Cardiac fibroblast (primary cell): ENCODE data around the gene SMC2.

Experiments used
- DNase-seq, 2 donors: peaks; one replicate each; pipeline versions ENCODE4 v3.0.0 to v3.0.0-alpha.2; 2010; ENCODE audit warnings: low read depth in 2 of 2
- H3K4me3 ChIP-seq, 2 donors: replicated peaks in 1 of 2; 1 replicate in 1 of 2; 2 replicates in 1 of 2; pipeline ENCODE4 v1.5.1; 2011; ENCODE audit warnings: low read depth in 2 of 2, low read length in 2 of 2, mild to moderate bottlenecking in 2 of 2, moderate library complexity in 1 of 2
- CTCF ChIP-seq: IDR thresholded peaks from one replicate; pipeline ENCODE4 v1.5.1; 2011; ENCODE audit warnings: low read depth, mild to moderate bottlenecking, low read length, inconsistent platforms

Gene SMC2

GRCh38 chr9:104087894-104088293 is 6.2 kb upstream of the SMC2 start:
- no peak for TF ChIP-seq CTCF
- H3K4me3 ChIP-seq, result no peak overlapping the region
- no peak for DNase-seq

GRCh38 chr9:104088416-104088815 is 5.7 kb upstream of the SMC2 start:
- TF ChIP-seq CTCF, result no peak

GRCh38 chr9:104090578-104090977 is 3.5 kb upstream of the SMC2 start:
- DNase-seq, result no peak
- H3K4me3 ChIP-seq, result no peak overlapping the region
- TF ChIP-seq CTCF, result no peak

More at GRCh38 chr9:104088416-104088815, 5.7 kb upstream of the SMC2 start:
- H3K4me3 ChIP-seq, result no peak overlapping the region
- DNase-seq, result peak in 1 of 2 donors; percentile 19

GRCh38 chr9:104091116-104091515 is 3.0 kb upstream of the SMC2 start:
- peak in 1 of 2 donors; percentile 8 for DNase-seq
- no peak overlapping the region for H3K4me3 ChIP-seq
- TF ChIP-seq CTCF, result no peak

GRCh38 chr9:104091708-104092107 is 2.4 kb upstream of the SMC2 start:
- no peak overlapping the region for H3K4me3 ChIP-seq
- TF ChIP-seq CTCF, result peak; percentile 36
- peak; percentile 40 to 76 for DNase-seq

- DNase-seq, result no peak
- H3K4me3 ChIP-seq, result no peak overlapping the region
- TF ChIP-seq CTCF, result no peak
Measured at GRCh38 chr9:104092192-104092591, 1.9 kb upstream of the SMC2 start.

- no peak for TF ChIP-seq CTCF
- peak; percentile 31 to 40 for DNase-seq
- H3K4me3 ChIP-seq, result peak overlapping the region; percentile 67 to 72
Measured at GRCh38 chr9:104092875-104093600, 1.1 kb upstream of the SMC2 start.
